ENCODE data around the gene SERPINB11.

Gene SERPINB11

GRCh38 chr18:63681449-63682340 is 21.1 kb upstream of the SERPINB11 start:
- no peak for DNase-seq (ENCODE audit: low spot score)
- TF ChIP-seq CTCF (IDR thresholded peaks at IDR 0.05) = no peak
- Histone ChIP-seq H3K27ac (no peak overlapping the region), H3K4me3 (no peak overlapping the region)

- no peak overlapping the region for H3K4me3 ChIP-seq
- no peak for DNase-seq (ENCODE audit: low spot score)
- TF ChIP-seq CTCF (IDR thresholded peaks at IDR 0.05) = no peak
Measured at GRCh38 chr18:63683152-63683551, 19.6 kb upstream of the SERPINB11 start.

GRCh38 chr18:63683890-63684289 is 18.9 kb upstream of the SERPINB11 start:
- no peak overlapping the region for H3K27ac ChIP-seq
- DNase-seq (ENCODE audit: low spot score) = no peak
- no peak for TF ChIP-seq CTCF (IDR thresholded peaks at IDR 0.05)
- H3K4me3 ChIP-seq = no peak overlapping the region

More at GRCh38 chr18:63683152-63683551, 19.6 kb upstream of the SERPINB11 start:
- no peak overlapping the region for H3K27ac ChIP-seq

- no peak for DNase-seq (ENCODE audit: low spot score)
- H3K27ac ChIP-seq = no peak overlapping the region
- no peak overlapping the region for H3K4me3 ChIP-seq
- TF ChIP-seq CTCF (IDR thresholded peaks at IDR 0.05) = no peak
Measured at GRCh38 chr18:63684718-63685117, 18.0 kb upstream of the SERPINB11 start.

GRCh38 chr18:63686871-63687270 is 15.9 kb upstream of the SERPINB11 start:
- no peak for DNase-seq (ENCODE audit: low spot score)
- Histone ChIP-seq H3K4me3 (no peak overlapping the region), H3K27ac (no peak overlapping the region)
- no peak for TF ChIP-seq CTCF (IDR thresholded peaks at IDR 0.05)

GRCh38 chr18:63689064-63689463 is 13.7 kb upstream of the SERPINB11 start:
- TF ChIP-seq CTCF (IDR thresholded peaks at IDR 0.05) = no peak
- H3K4me3 ChIP-seq = no peak overlapping the region
- DNase-seq (ENCODE audit: low spot score) = no peak
- H3K27ac ChIP-seq = no peak overlapping the region

GRCh38 chr18:63697097-63697660 is 5.6 kb upstream of the SERPINB11 start:
- DNase-seq (ENCODE audit: low spot score) = no peak
- no peak for TF ChIP-seq CTCF (IDR thresholded peaks at IDR 0.05)
- Histone ChIP-seq H3K4me3 (no peak overlapping the region), H3K27ac (no peak overlapping the region)
